ENCODE results near the gene SPATA9.
"Not testable (repeated sequence)": the region's sequence is repeated elsewhere in the genome, so short reads cannot be mapped to it uniquely, and the experiment has no call there.

SPATA9 gene

GRCh38 chr5:95715799-95716461, 33.1 kb upstream of the SPATA9 start:
- no peak for DNase-seq

GRCh38 chr5:95713960-95714710, 31.3 kb upstream of the SPATA9 start:
- DNase-seq, result no peak

DNA sequence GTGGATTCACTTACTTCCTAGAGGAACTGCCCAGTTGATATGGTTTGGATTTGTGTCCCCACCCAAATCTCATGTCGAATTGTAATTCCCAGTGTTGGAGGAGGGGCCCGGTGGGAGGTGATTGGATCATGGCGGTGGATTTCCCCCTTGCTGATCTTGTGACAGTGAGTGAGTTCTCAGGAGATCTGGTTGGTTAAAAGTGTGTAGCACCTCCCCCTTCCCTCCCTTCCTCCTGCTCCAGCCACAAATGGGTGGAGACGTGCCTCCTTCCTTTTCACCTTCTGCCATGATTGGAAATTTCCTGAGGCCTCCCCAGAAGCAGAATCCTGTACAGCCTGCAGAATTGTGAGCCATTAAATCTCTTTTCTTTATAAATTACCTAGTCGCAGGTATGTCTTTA, 30.5 kb upstream of the SPATA9 start:
- not testable (repeated sequence) for DNase-seq

- peak; percentile 32 for DNase-seq
Measured at GRCh38 chr5:95712347-95712958, 29.7 kb upstream of the SPATA9 start.

GRCh38 chr5:95711501-95712346, 28.9 kb upstream of the SPATA9 start:
- DNase-seq, result no peak

DNA sequence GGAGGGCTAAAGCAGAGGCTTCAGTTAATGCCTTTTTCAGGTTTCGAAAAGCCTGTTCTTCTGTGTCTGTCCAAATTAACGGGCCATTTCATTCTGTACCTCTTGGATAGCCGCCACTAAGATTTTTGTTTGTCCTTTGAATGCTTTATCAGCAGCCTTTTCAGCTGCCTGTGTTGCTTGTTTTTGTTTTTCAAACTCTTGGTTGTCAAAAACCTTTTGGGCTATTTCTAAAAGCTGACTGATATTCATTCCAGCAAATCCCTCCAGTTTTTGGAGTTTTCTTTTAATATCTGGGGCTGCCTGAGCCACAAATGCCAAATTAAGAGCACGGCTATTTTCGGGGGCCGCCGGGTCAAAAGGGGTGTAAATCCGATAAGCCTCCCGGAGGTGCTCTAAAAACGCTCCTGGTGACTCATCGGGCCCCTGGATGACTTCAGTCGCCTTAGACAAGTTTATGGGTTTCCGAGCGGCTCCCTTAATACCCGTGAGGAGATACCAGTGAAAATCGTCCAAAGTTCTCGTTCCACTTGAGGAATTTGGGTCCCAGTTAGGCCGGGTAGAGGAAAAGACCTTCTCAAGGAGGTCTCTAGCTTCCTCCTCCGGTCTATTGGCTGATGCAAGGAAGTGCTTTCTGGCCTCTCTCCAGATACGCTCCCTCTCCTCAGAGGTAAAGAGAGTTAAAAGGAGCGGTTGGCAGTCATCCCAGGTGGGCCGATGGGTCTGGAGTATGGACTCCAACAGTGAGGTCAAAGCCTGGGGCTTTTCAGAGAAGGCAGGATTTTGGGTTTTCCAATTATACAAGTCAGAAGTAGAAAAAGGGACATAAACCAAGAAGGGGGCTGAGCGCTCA, 28.1 kb upstream of the SPATA9 start:
- DNase-seq, result not testable (repeated sequence)

- DNase-seq, result no peak
Measured at GRCh38 chr5:95709967-95710650, 27.3 kb upstream of the SPATA9 start.

DNA sequence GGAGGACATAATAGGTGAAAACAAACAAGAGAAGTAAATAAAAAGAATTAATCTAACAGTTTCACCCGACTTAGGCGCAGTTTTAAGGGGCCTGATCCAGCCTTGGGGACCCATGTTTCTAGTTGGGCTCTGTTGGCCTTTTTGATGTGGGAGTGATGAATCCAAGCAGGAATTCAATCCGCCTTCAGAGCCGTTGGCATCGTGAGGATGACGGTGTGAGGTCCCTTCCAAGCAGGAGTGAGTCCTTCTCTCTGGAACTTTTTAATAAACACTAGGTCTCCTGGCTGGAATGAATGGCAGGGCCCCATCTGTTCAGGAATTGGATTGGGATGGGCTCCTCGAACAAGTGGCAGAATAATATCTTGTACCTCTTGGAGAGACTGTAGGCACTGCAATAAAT, 26.1 kb upstream of the SPATA9 start:
- DNase-seq, result no peak

- not testable (repeated sequence) for DNase-seq
Measured at GRCh38 chr5:95707534-95708188, 24.9 kb upstream of the SPATA9 start.

DNA sequence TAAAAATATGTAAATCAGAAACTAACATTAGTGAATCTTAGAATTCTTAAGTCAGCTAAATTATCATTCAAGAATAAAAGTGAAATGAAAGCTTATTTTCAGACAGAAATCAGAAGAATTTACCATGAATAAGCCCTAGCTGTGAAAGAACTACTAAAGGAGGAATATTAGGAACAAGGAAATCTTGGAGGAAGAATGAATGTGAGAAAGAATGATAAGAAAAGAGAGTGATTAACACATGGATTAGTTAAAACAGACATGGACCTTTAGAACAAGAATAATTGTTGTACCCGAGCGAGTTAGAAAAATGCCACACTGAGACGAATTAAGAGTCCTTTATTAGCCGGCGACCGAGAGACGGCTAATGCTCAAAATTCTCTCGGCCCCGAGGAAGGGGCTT, 24.3 kb upstream of the SPATA9 start:
- no peak for DNase-seq

DNA sequence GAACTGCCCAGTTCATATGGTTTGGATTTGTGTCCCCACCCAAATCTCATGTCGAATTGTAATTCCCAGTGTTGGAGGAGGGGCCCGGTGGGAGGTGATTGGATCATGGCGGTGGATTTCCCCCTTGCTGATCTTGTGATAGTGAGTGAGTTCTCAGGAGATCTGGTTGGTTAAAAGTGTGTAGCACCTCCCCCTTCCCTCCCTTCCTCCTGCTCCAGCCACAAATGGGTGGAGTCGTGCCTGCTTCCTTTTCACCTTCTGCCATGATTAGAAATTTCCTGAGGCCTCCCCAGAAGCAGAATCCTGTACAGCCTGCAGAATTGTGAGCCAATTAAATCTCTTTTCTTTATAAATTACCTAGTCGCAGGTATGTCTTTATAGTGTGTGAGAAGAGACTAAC, 23.4 kb upstream of the SPATA9 start:
- not testable (repeated sequence) for DNase-seq

DNA sequence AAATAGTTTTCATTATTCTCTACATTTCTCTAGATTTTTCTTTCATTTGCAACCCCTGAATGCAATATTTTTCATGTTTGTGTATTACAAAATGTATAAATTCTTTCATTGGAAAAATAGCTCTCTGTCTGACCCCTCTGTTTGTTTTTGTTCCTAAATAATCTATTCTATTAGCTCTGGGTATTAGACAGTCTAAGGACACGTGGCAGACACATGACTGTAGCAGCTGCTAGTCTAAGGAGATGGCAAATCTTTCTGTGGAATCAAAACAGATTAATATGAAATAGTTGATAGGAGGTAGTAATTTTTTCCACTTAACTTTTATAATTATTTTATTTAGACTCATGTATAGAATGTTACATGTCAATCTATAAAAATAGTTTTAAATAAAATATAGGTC, 21.4 kb upstream of the SPATA9 start:
- no peak for DNase-seq

DNA sequence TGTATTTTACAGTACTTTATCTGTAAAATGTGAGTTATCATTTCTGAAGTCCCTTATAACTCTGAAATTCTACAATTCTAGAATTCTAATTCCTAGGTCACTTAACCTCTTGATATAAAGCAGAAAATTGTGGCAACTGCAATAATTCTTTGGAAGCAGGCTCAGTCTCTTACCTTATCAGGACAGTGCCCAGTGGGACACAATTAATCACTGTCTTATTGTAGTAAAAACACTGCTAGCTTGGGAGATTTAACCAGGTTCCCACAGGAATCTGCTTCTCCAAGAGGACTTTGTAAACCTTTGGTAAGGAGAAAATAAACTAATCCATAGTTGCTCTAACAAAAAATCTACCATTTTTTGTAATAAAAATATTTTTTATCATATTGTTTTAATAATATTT, 18.3 kb upstream of the SPATA9 start:
- no peak for DNase-seq

- no peak for DNase-seq
Measured at GRCh38 chr5:95699337-95699736, 16.5 kb upstream of the SPATA9 start.

- no peak for DNase-seq
Measured at GRCh38 chr5:95697781-95698681, 15.2 kb upstream of the SPATA9 start.

DNA sequence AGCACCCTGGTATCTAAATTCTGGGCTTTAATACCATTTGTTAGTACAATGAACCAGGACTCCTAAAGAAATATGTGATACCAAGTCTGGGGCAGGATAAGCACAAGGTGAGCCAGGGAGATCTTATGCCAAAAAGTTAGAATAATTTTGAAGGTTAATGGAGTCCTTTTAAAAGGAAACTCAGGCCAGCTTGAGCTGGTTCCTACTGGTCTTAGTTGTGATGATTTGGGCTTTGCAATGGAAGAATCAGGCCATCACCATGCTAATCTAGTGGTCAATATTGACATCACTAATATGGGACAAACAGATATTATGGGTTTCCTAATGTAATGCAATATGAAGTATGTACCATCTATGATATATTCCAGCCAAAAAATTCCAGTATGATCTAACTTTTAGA, 7.5 kb upstream of the SPATA9 start:
- DNase-seq, result no peak

- no peak for DNase-seq
Measured at GRCh38 chr5:95689680-95690079, 6.9 kb upstream of the SPATA9 start.

- DNase-seq, result no peak
Measured at GRCh38 chr5:95686651-95687050, 3.9 kb upstream of the SPATA9 start.

DNA sequence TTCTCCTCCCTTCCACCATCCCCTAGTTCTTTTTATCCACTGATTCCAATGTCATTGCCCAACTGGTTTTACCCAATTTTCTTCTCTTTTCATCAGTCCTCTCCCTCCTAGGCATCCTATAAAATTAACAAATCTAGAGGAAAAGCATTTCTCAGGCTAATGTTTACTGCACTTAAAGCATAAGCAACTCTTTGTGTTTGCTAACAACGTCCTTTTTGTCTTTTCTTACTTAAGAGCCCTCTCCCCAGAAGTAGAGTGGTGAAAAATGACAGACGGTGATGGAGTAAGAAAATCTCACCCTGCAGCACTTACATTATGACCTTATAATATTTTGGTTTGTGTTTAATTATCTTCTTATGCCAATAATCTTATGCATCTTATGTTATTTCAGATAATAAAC, 1.6 kb upstream of the SPATA9 start:
- no peak for DNase-seq

DNA sequence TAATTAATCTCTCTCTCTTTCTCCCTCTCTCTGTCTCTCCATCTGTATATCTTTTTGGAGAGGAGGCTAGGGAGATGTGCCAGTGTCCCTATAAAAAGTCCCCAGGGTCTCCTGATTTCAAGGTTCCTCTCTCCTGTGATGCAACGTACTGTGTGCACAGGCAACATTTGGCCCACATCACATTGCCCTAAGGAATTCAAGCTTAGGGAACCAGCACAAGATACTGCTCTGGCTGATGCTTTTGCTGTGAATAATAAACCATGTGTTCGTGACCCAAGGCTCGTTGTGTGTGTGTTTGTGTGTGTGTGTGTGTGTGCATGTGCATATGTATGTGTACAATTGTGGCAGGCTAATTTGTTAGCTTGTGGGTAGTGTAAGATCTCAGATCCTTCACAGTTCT, 9.7 kb downstream of the SPATA9 start:
- no peak for DNase-seq

Measured in stimulated activated CD4-positive, alpha-beta T cell treated with anti-CD3 and anti-CD28 coated beads, Interleukin-4, amount 100 ng/mL, for 1 hour (primary cell).